GM18505 (cell line): Measurements from ENCODE around the gene GABBR2.

Source experiments
- ATAC-seq: cut with Tn5 transposase; IDR thresholded peaks from one replicate; pipeline ENCODE4 v1.9.1; 2021; ENCODE audit not compliant: unreplicated experiment
- POLR2A ChIP-seq: IDR thresholded peaks from 4 replicates; pipeline ENCODE4 v1.6.1; 2011; ENCODE audit warnings: borderline replicate concordance; ENCODE audit not compliant: insufficient read depth, insufficient read length; ENCODE audit errors: extremely low read depth

Gene GABBR2

GRCh38 chr9:98255061-98255577 is 453.6 kb downstream of the GABBR2 start:
- no peak for TF ChIP-seq POLR2A
- peak; percentile 14 for ATAC-seq

GRCh38 chr9:98254228-98255060 is 454.3 kb downstream of the GABBR2 start:
- ATAC-seq: no peak
- TF ChIP-seq POLR2A: no peak

- no peak for ATAC-seq
- no peak for TF ChIP-seq POLR2A
These were observed 455.2 kb downstream of the GABBR2 start for GRCh38 chr9:98253565-98253964.

- no peak for TF ChIP-seq POLR2A
- ATAC-seq: no peak
These were observed 457.2 kb downstream of the GABBR2 start for GRCh38 chr9:98251551-98251950.

GRCh38 chr9:98249771-98250170 is 459.0 kb downstream of the GABBR2 start:
- no peak for ATAC-seq
- TF ChIP-seq POLR2A: no peak

GRCh38 chr9:98248737-98249474 is 459.8 kb downstream of the GABBR2 start:
- no peak for TF ChIP-seq POLR2A
- no peak for ATAC-seq

- no peak for ATAC-seq
- TF ChIP-seq POLR2A: no peak
These were observed 460.7 kb downstream of the GABBR2 start for GRCh38 chr9:98247831-98248657.

- ATAC-seq: no peak
- TF ChIP-seq POLR2A: no peak
These were observed 466.3 kb downstream of the GABBR2 start for GRCh38 chr9:98242426-98242825.

- no peak for TF ChIP-seq POLR2A
- no peak for ATAC-seq
These were observed 467.1 kb downstream of the GABBR2 start for GRCh38 chr9:98241357-98242300.

GRCh38 chr9:98240475-98240874 is 468.3 kb downstream of the GABBR2 start:
- ATAC-seq: no peak
- no peak for TF ChIP-seq POLR2A
